ENCODE measurements around the gene BRME1. TPM values are rescaled to one million over a fixed set of nuclear protein-coding genes. Genes with fewer than 3 reads are reported as not detected.

BRME1 gene
- total and polyA plus RNA-seq, 4 experiments from 2014 or later, result 0.35 to 3.8 (median 1.7) TPM

DNA sequence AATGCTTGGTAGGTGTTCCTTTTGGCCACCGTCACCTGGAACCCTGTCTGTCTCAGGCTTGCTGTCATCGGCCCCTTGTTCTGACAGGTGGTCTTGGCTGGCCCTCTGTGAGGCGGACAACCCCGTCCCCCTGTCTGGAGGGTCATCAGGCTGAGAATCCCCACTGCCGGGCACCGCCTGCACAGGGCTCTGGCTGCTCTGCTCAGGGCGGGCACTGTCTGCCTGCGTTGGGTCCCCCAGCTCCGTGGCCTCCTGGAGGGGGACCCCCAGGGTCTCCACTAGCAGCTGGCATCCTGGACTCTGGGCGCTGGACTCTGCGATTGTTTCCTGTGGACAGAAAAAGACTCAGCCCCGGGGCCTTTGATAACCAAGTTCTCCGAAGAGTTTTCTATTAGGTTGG is 15.8 kb downstream of the BRME1 start:
- H3K4me3 ChIP-seq (ENCODE audit: low read length in 2 of 2), result no peak overlapping the region
- no peak overlapping the region for H3K27ac Mint-ChIP-seq
- no peaks in the 10 kb centered on the region for H3K9me3 Mint-ChIP-seq
- no peaks in the 10 kb centered on the region for H3K27me3 Mint-ChIP-seq
- H3K4me3 Mint-ChIP-seq, result no peak overlapping the region
- ChIA-PET CTCF (ENCODE audit: partially characterized antibody) (no interaction called here), POLR2A (ENCODE audit: partially characterized antibody) (interaction anchor here (0.6 kb wide), 1 partner anchor 9 kb away, joined by 3 read pairs; no protein-coding TSS in a partner anchor)
- no peak overlapping the region for H3K27ac ChIP-seq (ENCODE audit: low read depth, low read length)
- H3K4me1 Mint-ChIP-seq, result peaks cover 0 to 7% (median 3%) of the 10 kb centered on the region in 4 donors
- peaks cover 0 to 3% of the 10 kb centered on the region in 2 donors for H3K36me3 Mint-ChIP-seq
- H3K9me3 ChIP-seq (ENCODE audit: control insufficient read depth in 1 of 2, low read length in 2 of 2), result no peaks in the 10 kb centered on the region
- peaks cover 5% of the 10 kb centered on the region for H3K4me1 ChIP-seq (ENCODE audit: insufficient read depth, low read length)
- H3K36me3 ChIP-seq (ENCODE audit: insufficient read depth, low read length), result no peaks in the 10 kb centered on the region
- no peak for DNase-seq
- intact Hi-C loops (cut with micrococcal nuclease), result no loop called here
- H3K27me3 ChIP-seq (ENCODE audit: insufficient read depth, low read length), result no peaks in the 10 kb centered on the region

DNA sequence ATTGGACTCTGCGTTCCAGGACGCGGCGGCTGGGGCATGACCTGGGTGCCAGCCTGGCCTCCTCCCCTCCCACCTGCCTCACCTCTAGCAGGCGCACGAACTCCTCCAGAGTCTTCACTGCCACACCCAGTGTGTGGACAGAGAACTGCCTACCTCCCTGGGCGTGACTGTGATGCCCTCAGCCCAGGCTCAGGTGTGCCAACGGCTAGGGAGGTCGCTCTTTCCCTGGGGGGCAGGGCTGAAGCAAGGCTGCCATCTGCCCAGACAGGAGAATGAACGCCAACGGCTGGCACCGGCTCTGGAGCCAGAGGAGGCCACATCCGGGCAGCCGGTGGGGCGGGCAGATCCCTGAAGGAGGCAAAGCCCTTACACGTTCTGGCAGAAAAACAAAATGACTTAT is 17.6 kb downstream of the BRME1 start:
- POLR2A ChIA-PET (ENCODE audit: partially characterized antibody), result interaction anchor here (1.0 kb wide), 1 partner anchor 144 kb away, joined by 3 read pairs; the partner anchor contains the start of gene IL27RA

DNA sequence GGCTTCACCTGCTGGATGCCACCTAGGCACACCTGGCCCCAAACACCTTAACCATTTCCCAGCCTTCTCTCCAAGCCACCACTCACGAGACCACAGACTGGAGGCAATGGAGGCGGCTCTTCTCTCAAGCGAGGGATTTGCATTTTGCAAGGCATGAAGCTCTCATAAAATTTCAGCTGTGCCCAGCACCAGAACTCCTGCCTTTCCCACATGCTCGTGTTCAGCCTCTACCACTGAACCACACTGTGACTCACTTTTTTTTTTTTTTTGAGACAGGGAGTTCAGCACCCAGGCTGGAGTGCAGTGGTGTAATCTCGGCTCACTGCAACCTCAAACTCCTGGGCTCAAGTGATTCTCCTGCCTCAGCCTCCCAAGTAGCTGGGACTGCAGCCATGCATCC is 18.4 kb downstream of the BRME1 start:
- POLR2A ChIA-PET (ENCODE audit: partially characterized antibody), result interaction anchor here (0.5 kb wide), 1 partner anchor 44 kb away, joined by 3 read pairs; no protein-coding TSS in a partner anchor
- Mint-ChIP-seq H3K27ac (peak overlapping the region in 3 of 7 donors; percentile 23 to 66 (median 30)), H3K4me1 (peaks cover 4 to 23% (median 13%) of the 10 kb centered on the region in 4 donors), H3K36me3 (no peaks in the 10 kb centered on the region), H3K27me3 (no peaks in the 10 kb centered on the region), H3K4me3 (no peak overlapping the region), H3K9me3 (no peaks in the 10 kb centered on the region)
- no peak overlapping the region for H3K27ac ChIP-seq (ENCODE audit: low read depth, low read length)
- CTCF ChIA-PET (ENCODE audit: partially characterized antibody), result interaction anchor here (1.8 to 11.8 kb wide), 3 partner anchors 25 to 188 kb away, joined by 5 to 111 read pairs (median 6); no protein-coding TSS in a partner anchor
- no peak for DNase-seq
- H3K36me3 ChIP-seq (ENCODE audit: insufficient read depth, low read length), result no peaks in the 10 kb centered on the region
- H3K4me1 ChIP-seq (ENCODE audit: insufficient read depth, low read length), result peaks cover 16% of the 10 kb centered on the region
- intact Hi-C loops (cut with micrococcal nuclease), result no loop called here
- no peak overlapping the region for H3K4me3 ChIP-seq (ENCODE audit: low read length in 2 of 2)
- no peaks in the 10 kb centered on the region for H3K27me3 ChIP-seq (ENCODE audit: insufficient read depth, low read length)
- H3K9me3 ChIP-seq (ENCODE audit: control insufficient read depth in 1 of 2, low read length in 2 of 2), result no peaks in the 10 kb centered on the region

More for the DNA sequence above, 17.6 kb downstream of the BRME1 start:
- no peak overlapping the region for H3K4me3 Mint-ChIP-seq
- H3K9me3 ChIP-seq (ENCODE audit: control insufficient read depth in 1 of 2, low read length in 2 of 2), result no peaks in the 10 kb centered on the region
- H3K36me3 Mint-ChIP-seq, result peaks cover 0 to 3% of the 10 kb centered on the region in 2 donors
- H3K27ac Mint-ChIP-seq, result no peak overlapping the region
- no peak overlapping the region for H3K27ac ChIP-seq (ENCODE audit: low read depth, low read length)
- H3K27me3 ChIP-seq (ENCODE audit: insufficient read depth, low read length), result no peaks in the 10 kb centered on the region
- DNase-seq, result no peak
- peaks cover 2 to 15% (median 9%) of the 10 kb centered on the region in 4 donors for H3K4me1 Mint-ChIP-seq
- peaks cover 8% of the 10 kb centered on the region for H3K4me1 ChIP-seq (ENCODE audit: insufficient read depth, low read length)
- no peaks in the 10 kb centered on the region for H3K36me3 ChIP-seq (ENCODE audit: insufficient read depth, low read length)
- H3K27me3 Mint-ChIP-seq, result no peaks in the 10 kb centered on the region
- intact Hi-C loops (cut with micrococcal nuclease), result no loop called here
- H3K4me3 ChIP-seq (ENCODE audit: low read length in 2 of 2), result no peak overlapping the region
- H3K9me3 Mint-ChIP-seq, result no peaks in the 10 kb centered on the region
- CTCF ChIA-PET (ENCODE audit: partially characterized antibody), result interaction anchor here (2.2 to 11.8 kb wide), 2 partner anchors 26 to 157 kb away, joined by 5 to 111 read pairs; no protein-coding TSS in a partner anchor

DNA sequence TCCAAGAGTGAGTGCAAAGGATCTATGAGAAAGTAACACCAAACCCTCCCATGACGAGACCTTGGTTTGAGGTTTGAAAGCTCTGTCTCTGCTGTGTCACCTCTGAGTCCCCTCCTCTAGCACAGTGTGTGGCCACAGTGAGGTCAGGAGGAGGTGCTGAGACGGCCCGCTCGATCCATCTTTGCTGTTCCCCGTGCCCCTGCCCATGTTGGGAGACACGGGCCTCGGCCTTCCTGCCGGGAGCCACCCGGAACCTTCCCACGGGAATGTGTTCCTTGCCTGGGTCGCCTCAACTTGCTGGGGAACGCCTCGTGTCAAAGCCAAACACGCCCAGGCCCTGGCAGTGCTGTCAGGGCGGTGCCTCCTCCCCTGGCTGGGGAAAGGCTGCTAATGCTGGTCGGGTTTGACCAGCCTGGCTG is 18.9 kb downstream of the BRME1 start:
- no peaks in the 10 kb centered on the region for H3K36me3 Mint-ChIP-seq
- Histone ChIP-seq H3K9me3 (ENCODE audit: control insufficient read depth in 1 of 2, low read length in 2 of 2) (no peaks in the 10 kb centered on the region), H3K27me3 (ENCODE audit: insufficient read depth, low read length) (no peaks in the 10 kb centered on the region), H3K4me1 (ENCODE audit: insufficient read depth, low read length) (peaks cover 20% of the 10 kb centered on the region), H3K27ac (ENCODE audit: low read depth, low read length) (no peak overlapping the region), H3K4me3 (ENCODE audit: low read length in 2 of 2) (no peak overlapping the region), H3K36me3 (ENCODE audit: insufficient read depth, low read length) (no peaks in the 10 kb centered on the region)
- no peaks in the 10 kb centered on the region for H3K9me3 Mint-ChIP-seq
- peaks cover 7 to 28% (median 17%) of the 10 kb centered on the region in 4 donors for H3K4me1 Mint-ChIP-seq
- ChIA-PET POLR2A (ENCODE audit: partially characterized antibody) (interaction anchor here (0.5 kb wide), 1 partner anchor 44 kb away, joined by 3 read pairs; no protein-coding TSS in a partner anchor), CTCF (ENCODE audit: partially characterized antibody) (interaction anchor here (1.6 to 11.8 kb wide), 4 partner anchors 16 to 188 kb away, joined by 5 to 111 read pairs (median 6); no protein-coding TSS in a partner anchor)
- H3K4me3 Mint-ChIP-seq, result peak overlapping the region in 1 of 8 donors; percentile 7
- H3K27ac Mint-ChIP-seq, result peak overlapping the region in 5 of 7 donors; percentile 30 to 66 (median 50)
- peak in 3 of 5 donors; percentile 24 to 64 (median 30) for DNase-seq
- intact Hi-C loops (cut with micrococcal nuclease), result no loop called here
- no peaks in the 10 kb centered on the region for H3K27me3 Mint-ChIP-seq

DNA sequence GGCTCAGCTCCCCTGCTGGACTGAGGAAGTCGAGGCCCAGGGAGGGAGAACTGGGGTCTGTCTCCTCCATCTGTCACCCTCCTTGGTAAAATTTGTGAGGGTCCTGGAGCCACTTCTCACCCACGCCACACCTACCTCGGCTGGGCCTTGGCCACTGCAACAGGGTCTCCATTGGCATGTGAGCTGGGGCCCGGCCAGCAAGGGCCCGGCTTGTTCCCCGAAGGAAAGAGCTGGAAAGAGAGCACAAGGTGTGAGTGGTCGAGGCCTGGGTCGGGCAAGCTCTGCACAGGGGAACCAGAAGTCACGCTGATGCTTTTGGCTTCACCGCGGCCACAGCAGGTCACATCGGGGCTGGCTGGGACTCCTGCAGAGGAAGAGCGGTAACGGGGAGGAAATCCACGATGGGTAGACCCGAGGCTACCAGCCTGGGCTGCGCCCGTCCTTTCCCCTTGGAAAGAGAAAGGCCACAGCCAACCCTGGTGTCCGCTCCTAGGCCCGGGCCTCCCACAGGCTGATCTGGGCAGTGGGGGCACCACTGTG is 20.0 kb downstream of the BRME1 start:
- H3K27me3 ChIP-seq (ENCODE audit: insufficient read depth, low read length), result no peaks in the 10 kb centered on the region
- no peaks in the 10 kb centered on the region for H3K36me3 ChIP-seq (ENCODE audit: insufficient read depth, low read length)
- no peak overlapping the region for H3K4me3 ChIP-seq (ENCODE audit: low read length in 2 of 2)
- no peaks in the 10 kb centered on the region for H3K36me3 Mint-ChIP-seq
- intact Hi-C loops (cut with micrococcal nuclease), result no loop called here
- H3K9me3 ChIP-seq (ENCODE audit: control insufficient read depth in 1 of 2, low read length in 2 of 2), result no peaks in the 10 kb centered on the region
- H3K27ac Mint-ChIP-seq, result peak overlapping the region in 1 of 7 donors; percentile 68
- peaks cover 32% of the 10 kb centered on the region for H3K4me1 ChIP-seq (ENCODE audit: insufficient read depth, low read length)
- no peaks in the 10 kb centered on the region for H3K9me3 Mint-ChIP-seq
- peak overlapping the region in 1 of 8 donors; percentile 41 for H3K4me3 Mint-ChIP-seq
- DNase-seq, result no peak
- H3K27me3 Mint-ChIP-seq, result no peaks in the 10 kb centered on the region
- ChIA-PET POLR2A (ENCODE audit: partially characterized antibody) (no interaction called here), CTCF (ENCODE audit: partially characterized antibody) (interaction anchor here (0.6 to 11.8 kb wide), 5 partner anchors 17 to 214 kb away, joined by 3 to 111 read pairs (median 6); no protein-coding TSS in a partner anchor)
- no peak overlapping the region for H3K27ac ChIP-seq (ENCODE audit: low read depth, low read length)
- H3K4me1 Mint-ChIP-seq, result peaks cover 14 to 39% (median 28%) of the 10 kb centered on the region in 4 donors

DNA sequence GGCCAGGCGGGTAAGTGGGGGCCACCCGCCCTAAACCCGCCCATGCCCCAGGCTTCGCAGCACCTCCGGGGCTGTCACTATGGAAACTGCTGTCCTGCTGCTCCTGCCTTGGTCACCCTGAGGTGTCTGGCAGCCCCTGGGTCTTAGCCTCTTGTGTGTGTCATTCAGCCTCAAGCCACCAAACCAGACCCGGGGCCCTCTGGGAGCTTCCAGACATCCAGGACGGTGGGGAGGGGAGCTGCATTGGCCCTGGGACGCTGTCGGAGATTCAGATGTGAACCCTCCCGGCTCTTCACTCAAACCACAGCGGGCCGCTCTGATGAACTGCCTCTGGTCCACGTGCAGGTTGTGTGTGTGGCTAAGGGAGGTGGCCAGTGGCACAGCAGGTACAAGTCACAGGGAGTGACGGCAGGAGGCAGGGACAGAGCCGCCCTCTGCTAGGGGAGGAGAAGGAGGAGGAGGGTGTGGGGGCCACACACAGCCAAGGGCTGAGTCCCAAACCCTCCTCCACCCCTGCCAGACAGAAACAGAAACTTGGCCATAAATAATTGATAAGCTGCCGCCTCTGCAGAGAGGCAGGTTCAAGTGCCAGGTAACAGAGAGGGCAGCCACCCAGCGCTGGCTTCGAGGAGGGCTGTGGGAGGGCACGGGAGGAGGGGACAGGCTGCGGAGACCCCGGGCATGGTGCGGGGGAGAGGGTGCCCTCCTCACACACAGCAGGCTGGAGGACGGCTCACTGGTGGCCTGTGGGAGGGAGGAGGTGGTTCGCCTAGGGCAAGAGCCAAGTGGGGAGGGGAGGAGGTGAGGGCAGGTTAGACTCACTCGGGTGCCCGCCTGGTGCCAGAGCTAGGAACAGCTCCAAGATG is 21.0 kb downstream of the BRME1 start:
- intact Hi-C loops (cut with micrococcal nuclease), result loop anchor here (5.0 kb wide), 1 partner anchor 462 kb away; no protein-coding TSS in a partner anchor
- H3K4me3 ChIP-seq (ENCODE audit: low read length in 2 of 2), result no peak overlapping the region

More for the DNA sequence above, 21.0 kb downstream of the BRME1 start:
- Histone ChIP-seq H3K36me3 (ENCODE audit: insufficient read depth, low read length) (no peaks in the 10 kb centered on the region), H3K9me3 (ENCODE audit: control insufficient read depth in 1 of 2, low read length in 2 of 2) (no peaks in the 10 kb centered on the region), H3K27ac (ENCODE audit: low read depth, low read length) (no peak overlapping the region), H3K27me3 (ENCODE audit: insufficient read depth, low read length) (no peaks in the 10 kb centered on the region), H3K4me1 (ENCODE audit: insufficient read depth, low read length) (peaks cover 40% of the 10 kb centered on the region)
- H3K9me3 Mint-ChIP-seq, result no peaks in the 10 kb centered on the region
- no peak overlapping the region for H3K4me3 Mint-ChIP-seq
- peaks cover 21 to 49% (median 35%) of the 10 kb centered on the region in 4 donors for H3K4me1 Mint-ChIP-seq
- ChIA-PET POLR2A (ENCODE audit: partially characterized antibody) (interaction anchor here (1.4 kb wide), 1 partner anchor 186 kb away, joined by 3 read pairs; no protein-coding TSS in a partner anchor), CTCF (ENCODE audit: partially characterized antibody) (interaction anchor here (1.3 to 11.8 kb wide), 2 partner anchors 18 to 161 kb away, joined by 4 to 111 read pairs; no protein-coding TSS in a partner anchor)
- H3K27ac Mint-ChIP-seq, result peak overlapping the region in 1 of 7 donors; percentile 68
- DNase-seq, result no peak
- no peaks in the 10 kb centered on the region for H3K27me3 Mint-ChIP-seq
- no peaks in the 10 kb centered on the region for H3K36me3 Mint-ChIP-seq
